Caco-2 (cell line): Measurements from ENCODE around the gene PAPSS1. TPM values are rescaled to one million over a fixed set of nuclear protein-coding genes. Genes with fewer than 3 reads are reported as not detected.
"Not testable (repeated sequence)": the region's sequence is repeated elsewhere in the genome, so short reads cannot be mapped to it uniquely, and the experiment has no call there.

Experiments
- BruUV-seq: library from RNA; stranded (reverse); fragments of 400-500 nt; replicated peaks from 2 replicates; lab custom pipeline; 2021; lab: Mats Ljungman, UMichigan
- CTCF ChIA-PET: fragments of 300-600 bp; sonication (Branson Sonifier 250); formaldehyde crosslinking; loops from one replicate; lab custom pipeline; 2022; ENCODE audit warnings: antibody characterized with exemption; lab: Charles Lee
- POLR2A ChIA-PET: fragments of 300-600 bp; sonication (Branson Sonifier 250); formaldehyde crosslinking; loops from one replicate; lab custom pipeline; 2022; ENCODE audit warnings: antibody characterized with exemption; lab: Charles Lee
- DNase-seq, 2 experiments: peaks; one replicate each; pipeline versions ENCODE4 v3.0.0 to v3.0.0-alpha.2; 2020 to 2022
- H3K27me3 ChIP-seq: replicated peaks from 2 replicates; pipeline ENCODE4 v1.6.0; 2011; ENCODE audit warnings: low read length; ENCODE audit not compliant: control insufficient read depth, insufficient read depth
- H3K36me3 ChIP-seq: 2 replicates; pipeline ENCODE4 v1.5.1; 2011; ENCODE audit warnings: low read length; ENCODE audit not compliant: control insufficient read depth, insufficient read depth
- H3K4me1 ChIP-seq: fragments of 250-450 bp; sonication (Bioruptor Pico); 2 replicates; pipeline ENCODE4 v1.5.1; 2020; ENCODE audit warnings: mild to moderate bottlenecking
- H3K4me3 ChIP-seq: 2 replicates; pipeline ENCODE4 v1.5.1; 2011; ENCODE audit warnings: low read depth, mild to moderate bottlenecking, control low read depth, low read length
- H3K9me3 ChIP-seq: fragments of 250-450 bp; sonication (Bioruptor Pico); 2 replicates; pipeline ENCODE4 v1.5.1; 2020; ENCODE audit warnings: mild to moderate bottlenecking, moderate library complexity
- H3K27ac Mint-ChIP-seq: one replicate; pipeline ENCODE4 v1.8.0; 2022; ENCODE audit warnings: mixed read lengths; ENCODE audit not compliant: unreplicated experiment
- H3K27me3 Mint-ChIP-seq: one replicate; pipeline ENCODE4 v1.8.0; 2022; ENCODE audit warnings: mixed read lengths; ENCODE audit not compliant: insufficient read depth, unreplicated experiment
- H3K36me3 Mint-ChIP-seq: one replicate; pipeline ENCODE4 v1.8.0; 2022; ENCODE audit warnings: mild to moderate bottlenecking, mixed read lengths; ENCODE audit not compliant: insufficient read depth, unreplicated experiment
- H3K4me1 Mint-ChIP-seq: one replicate; pipeline ENCODE4 v1.8.0; 2022; ENCODE audit warnings: low read depth, mixed read lengths; ENCODE audit not compliant: unreplicated experiment
- H3K4me3 Mint-ChIP-seq: one replicate; pipeline ENCODE4 v1.8.0; 2022; ENCODE audit warnings: mild to moderate bottlenecking, moderate library complexity, mixed read lengths; ENCODE audit not compliant: unreplicated experiment
- H3K9me3 Mint-ChIP-seq: one replicate; pipeline ENCODE4 v1.8.0; 2022; ENCODE audit warnings: mixed read lengths; ENCODE audit not compliant: unreplicated experiment
- intact Hi-C: fragments of 100-400 bp; cut with micrococcal nuclease; formaldehyde crosslinking; loops from one replicate; pipeline ENCODE4 v1.10.0; 2022; ENCODE audit not compliant: unreplicated experiment
- total RNA-seq: library from RNA; stranded (reverse); gene quantifications from 2 replicates; pipeline ENCODE4 v1.2.3, GENCODE V29; 2022
- TF ChIP-seq, protein P1 (sequence below), 2 experiments: fragments of 200-600 bp in 1 of 2; IDR thresholded peaks; 1 replicate in 1 of 2; 2 replicates in 1 of 2; pipeline versions ENCODE4 v1.5.1 to v1.8.0; 2011 to 2022; ENCODE audit warnings: antibody characterized with exemption in 1 of 2, control low read depth in 1 of 2, inconsistent platforms in 1 of 2, low read depth in 1 of 2, low read length in 1 of 2, mild to moderate bottlenecking in 1 of 2, moderate library complexity in 1 of 2; ENCODE audit not compliant: insufficient read depth in 1 of 2, severe bottlenecking in 1 of 2, unreplicated experiment in 1 of 2

The PAPSS1 gene
- total RNA-seq, 1 experiment from 2014 or later = 66.1 TPM

- Mint-ChIP-seq H3K27me3 (no peaks in the 10 kb centered on the region), H3K4me1 (no peaks in the 10 kb centered on the region), H3K4me3 (no peak overlapping the region), H3K27ac (no peak overlapping the region), H3K36me3 (peaks cover 29% of the 10 kb centered on the region), H3K9me3 (no peaks in the 10 kb centered on the region)
- Histone ChIP-seq H3K4me1 (no peaks in the 10 kb centered on the region), H3K36me3 (peaks cover 1% of the 10 kb centered on the region), H3K27me3 (no peaks in the 10 kb centered on the region), H3K4me3 (no peak overlapping the region), H3K9me3 (no peaks in the 10 kb centered on the region)
- TF ChIP-seq, protein P1, sequence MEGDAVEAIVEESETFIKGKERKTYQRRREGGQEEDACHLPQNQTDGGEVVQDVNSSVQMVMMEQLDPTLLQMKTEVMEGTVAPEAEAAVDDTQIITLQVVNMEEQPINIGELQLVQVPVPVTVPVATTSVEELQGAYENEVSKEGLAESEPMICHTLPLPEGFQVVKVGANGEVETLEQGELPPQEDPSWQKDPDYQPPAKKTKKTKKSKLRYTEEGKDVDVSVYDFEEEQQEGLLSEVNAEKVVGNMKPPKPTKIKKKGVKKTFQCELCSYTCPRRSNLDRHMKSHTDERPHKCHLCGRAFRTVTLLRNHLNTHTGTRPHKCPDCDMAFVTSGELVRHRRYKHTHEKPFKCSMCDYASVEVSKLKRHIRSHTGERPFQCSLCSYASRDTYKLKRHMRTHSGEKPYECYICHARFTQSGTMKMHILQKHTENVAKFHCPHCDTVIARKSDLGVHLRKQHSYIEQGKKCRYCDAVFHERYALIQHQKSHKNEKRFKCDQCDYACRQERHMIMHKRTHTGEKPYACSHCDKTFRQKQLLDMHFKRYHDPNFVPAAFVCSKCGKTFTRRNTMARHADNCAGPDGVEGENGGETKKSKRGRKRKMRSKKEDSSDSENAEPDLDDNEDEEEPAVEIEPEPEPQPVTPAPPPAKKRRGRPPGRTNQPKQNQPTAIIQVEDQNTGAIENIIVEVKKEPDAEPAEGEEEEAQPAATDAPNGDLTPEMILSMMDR (IDR thresholded peaks at IDR 0.05; ENCODE audit: insufficient read depth in 1 of 2, low read depth in 1 of 2, low read length in 1 of 2, severe bottlenecking in 1 of 2, unreplicated experiment in 1 of 2) = no peak
- intact Hi-C loops = no loop called here
- ChIA-PET CTCF (interaction anchor here (0.6 kb wide), 2 partner anchors 81 to 85 kb away, joined by 3 to 4 read pairs; no protein-coding TSS in a partner anchor), POLR2A (interaction anchor here (1.2 kb wide), 1 partner anchor 65 kb away, joined by 6 read pairs; the partner anchor contains the start of gene PAPSS1)
- no TSS peak for BruUV-seq
- no peak for DNase-seq
These were observed 64.7 kb downstream of the PAPSS1 start for GRCh38 chr4:107655289-107655688.

DNA sequence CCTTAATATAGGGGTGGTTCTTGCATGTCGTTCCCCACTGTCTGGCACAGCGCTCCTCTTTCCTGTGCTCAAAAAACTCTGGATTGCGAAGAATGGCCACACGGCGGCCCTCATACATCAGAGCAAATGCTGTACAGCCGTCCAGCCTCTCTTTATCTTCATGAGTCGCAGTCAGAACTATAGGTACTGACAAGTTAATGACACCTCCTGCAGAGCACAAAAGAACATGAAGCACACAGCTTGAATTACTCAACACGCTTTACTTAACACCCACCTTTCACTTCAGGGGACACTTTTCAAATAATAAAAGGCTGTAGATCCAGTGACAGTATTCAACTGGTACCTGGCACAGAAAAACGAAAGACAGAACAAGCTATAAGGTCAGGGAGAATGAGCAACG, 65.3 kb downstream of the PAPSS1 start:
- Mint-ChIP-seq H3K4me3 (no peak overlapping the region), H3K9me3 (no peaks in the 10 kb centered on the region), H3K4me1 (no peaks in the 10 kb centered on the region), H3K36me3 (peaks cover 29% of the 10 kb centered on the region), H3K27me3 (no peaks in the 10 kb centered on the region), H3K27ac (no peak overlapping the region)
- Histone ChIP-seq H3K4me3 (no peak overlapping the region), H3K36me3 (peaks cover 1% of the 10 kb centered on the region), H3K27me3 (no peaks in the 10 kb centered on the region), H3K4me1 (no peaks in the 10 kb centered on the region), H3K9me3 (no peaks in the 10 kb centered on the region)
- no TSS peak for BruUV-seq
- ChIA-PET CTCF (interaction anchor here (0.6 kb wide), 2 partner anchors 82 to 86 kb away, joined by 3 to 4 read pairs; no protein-coding TSS in a partner anchor), POLR2A (interaction anchor here (1.2 kb wide), 1 partner anchor 65 kb away, joined by 6 read pairs; the partner anchor contains the start of gene PAPSS1)
- peak in 1 of 2 experiments; percentile 34 for DNase-seq
- intact Hi-C loops = loop anchor here (1.0 kb wide), 1 partner anchor 83 kb away; no protein-coding TSS in a partner anchor
- TF ChIP-seq, protein P1 (IDR thresholded peaks at IDR 0.05; ENCODE audit: insufficient read depth in 1 of 2, low read depth in 1 of 2, low read length in 1 of 2, severe bottlenecking in 1 of 2, unreplicated experiment in 1 of 2) = peak in 1 of 2 experiments; percentile 15

DNA sequence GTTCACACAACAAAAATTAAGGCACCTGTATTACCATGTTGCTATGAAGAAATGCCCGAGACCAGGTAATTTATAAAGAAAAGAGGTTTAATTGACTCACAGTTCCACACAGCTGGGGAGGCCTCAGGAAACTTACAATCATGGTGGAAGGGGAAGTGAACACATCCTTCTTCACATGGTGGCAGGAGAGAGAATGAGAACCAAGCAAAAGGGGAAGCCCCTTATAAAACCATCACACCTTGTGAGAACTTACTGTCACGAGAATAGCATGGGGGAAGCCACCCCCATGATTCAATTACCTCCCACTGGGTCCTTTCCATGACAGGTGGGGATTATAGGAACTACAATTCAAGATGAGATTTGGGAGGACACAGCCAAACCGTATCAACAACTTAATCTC, 68.6 kb downstream of the PAPSS1 start:
- H3K4me3 ChIP-seq, POLR2A ChIA-PET, DNase-seq, H3K27me3 Mint-ChIP-seq, BruUV-seq, H3K36me3 ChIP-seq, H3K4me1 ChIP-seq, H3K4me3 Mint-ChIP-seq, H3K27me3 ChIP-seq, H3K9me3 ChIP-seq, H3K4me1 Mint-ChIP-seq, H3K9me3 Mint-ChIP-seq, intact Hi-C loops, CTCF ChIA-PET, H3K27ac Mint-ChIP-seq: not testable (repeated sequence)
- peaks cover 19% of the 10 kb centered on the region for H3K36me3 Mint-ChIP-seq
